HTERT RPE-1 (cell line): Measurements from ENCODE around the gene ESRRA.

Experiments
- in situ Hi-C: fragments of 300-500 bp; cut with MboI; formaldehyde crosslinking; loops from 4 replicates; pipeline ENCODE4 v1.14.3; 2020; ENCODE audit warnings: low sequenced_read_pairs

The ESRRA gene

GRCh38 chr11:64327375-64327774, 22.1 kb downstream of the ESRRA start:
- in situ Hi-C loops: no loop called here

GRCh38 chr11:64327993-64328392, 22.7 kb downstream of the ESRRA start:
- in situ Hi-C loops: no loop called here

GRCh38 chr11:64330888-64331287, 25.6 kb downstream of the ESRRA start:
- in situ Hi-C loops: no loop called here

- in situ Hi-C loops: no loop called here
These were observed 26.4 kb downstream of the ESRRA start for GRCh38 chr11:64331569-64332371.

GRCh38 chr11:64333556-64333955, 28.2 kb downstream of the ESRRA start:
- in situ Hi-C loops: no loop called here

- in situ Hi-C loops: no loop called here
These were observed 29.7 kb downstream of the ESRRA start for GRCh38 chr11:64334764-64335735.

GRCh38 chr11:64337538-64338249, 32.4 kb downstream of the ESRRA start:
- in situ Hi-C loops: no loop called here

- in situ Hi-C loops: no loop called here
These were observed 33.4 kb downstream of the ESRRA start for GRCh38 chr11:64338716-64339115.

- in situ Hi-C loops: no loop called here
These were observed 34.0 kb downstream of the ESRRA start for GRCh38 chr11:64339286-64339685.

GRCh38 chr11:64339754-64340408, 34.6 kb downstream of the ESRRA start, which contains the start of gene CCDC88B:
TSS of gene CCDC88B (plus strand) at chr11:64340204. CDS start at chr11:64340267, 63 bp downstream.
- in situ Hi-C loops: no loop called here

GRCh38 chr11:64340671-64341335, 35.5 kb downstream of the ESRRA start:
- in situ Hi-C loops: no loop called here

- in situ Hi-C loops: no loop called here
These were observed 36.1 kb downstream of the ESRRA start for GRCh38 chr11:64341429-64341828.

- in situ Hi-C loops: no loop called here
These were observed 36.8 kb downstream of the ESRRA start for GRCh38 chr11:64341851-64342791.

GRCh38 chr11:64342869-64343745, 37.8 kb downstream of the ESRRA start:
- in situ Hi-C loops: no loop called here

GRCh38 chr11:64343767-64344559, 38.6 kb downstream of the ESRRA start:
- in situ Hi-C loops: no loop called here

- in situ Hi-C loops: no loop called here
These were observed 39.5 kb downstream of the ESRRA start for GRCh38 chr11:64344787-64345186.
